WTC11 (cell line): ENCODE data around the gene FMR1. TPM values are rescaled to one million over a fixed set of nuclear protein-coding genes. Genes with fewer than 3 reads are reported as not detected.

Experiments
- ATAC-seq: fragments of 200-7000 bp; cut with Tn5 transposase; 2 replicates; pipeline ENCODE4 v1.10.0; 2021; ENCODE audit warnings: mild to moderate bottlenecking, moderate library complexity
- CTCF ChIA-PET: fragments of 300-600 bp; sonication (Branson Sonifier 250); formaldehyde crosslinking; loops from one replicate; lab custom pipeline; 2021; ENCODE audit warnings: antibody characterized with exemption; lab: Charles Lee
- POLR2A ChIA-PET: fragments of 350-600 bp; sonication (Branson Sonifier 250); formaldehyde crosslinking; loops from one replicate; lab custom pipeline; 2021; ENCODE audit warnings: antibody characterized with exemption; lab: Charles Lee
- DNase-seq: peaks from one replicate; pipeline ENCODE4 v3.0.0; 2021; ENCODE audit warnings: low spot score
- H3K27ac Mint-ChIP-seq: 2 replicates; pipeline ENCODE4 v1.8.0; 2021; ENCODE audit warnings: mixed read lengths
- H3K27me3 Mint-ChIP-seq: 2 replicates; pipeline ENCODE4 v1.8.0; 2021; ENCODE audit warnings: low read depth, mild to moderate bottlenecking, moderate library complexity, mixed read lengths
- H3K36me3 Mint-ChIP-seq: 2 replicates; pipeline ENCODE4 v1.8.0; 2021; ENCODE audit warnings: mixed read lengths
- H3K4me1 Mint-ChIP-seq: 2 replicates; pipeline ENCODE4 v1.8.0; 2022; ENCODE audit warnings: mixed read lengths
- H3K4me3 Mint-ChIP-seq: 2 replicates; pipeline ENCODE4 v1.8.0; 2021; ENCODE audit warnings: mild to moderate bottlenecking, moderate library complexity, mixed read lengths
- H3K9me3 Mint-ChIP-seq: 2 replicates; pipeline ENCODE4 v1.8.0; 2021; ENCODE audit warnings: mixed read lengths
- FOXK1 ChIP-seq: sonication (generic); formaldehyde crosslinking; IDR thresholded peaks from 2 replicates; pipeline ENCODE4 v1.8.0; 2022; ENCODE audit warnings: mild to moderate bottlenecking, moderate library complexity, missing genetic modification reagents
- FOXP1 ChIP-seq: sonication (generic); formaldehyde crosslinking; IDR thresholded peaks from 2 replicates; pipeline ENCODE4 v1.8.0; 2022; ENCODE audit warnings: missing genetic modification reagents, mild to moderate bottlenecking, moderate library complexity, borderline replicate concordance
- KAT7 ChIP-seq: sonication (generic); formaldehyde crosslinking; IDR thresholded peaks from 2 replicates; pipeline ENCODE4 v1.8.1; 2023; ENCODE audit warnings: missing genetic modification reagents, mild to moderate bottlenecking, borderline replicate concordance
- NFATC4 ChIP-seq: fragments of 250-450 bp; sonication (Bioruptor Pico); IDR thresholded peaks from 2 replicates; pipeline ENCODE4 v1.9.0; 2021; ENCODE audit warnings: mild to moderate bottlenecking
- NFE2L1 ChIP-seq: sonication (generic); formaldehyde crosslinking; IDR thresholded peaks from 2 replicates; pipeline ENCODE4 v1.8.1; 2023; ENCODE audit warnings: missing genetic modification reagents
- NFYB ChIP-seq: sonication (generic); formaldehyde crosslinking; conservative IDR thresholded peaks from 2 replicates; pipeline ENCODE4 v1.8.0; 2022; ENCODE audit warnings: low read depth, missing genetic modification reagents
- PRRX2 ChIP-seq: fragments of 250-450 bp; sonication (Bioruptor Pico); IDR thresholded peaks from 2 replicates; pipeline ENCODE4 v1.8.0; 2021; ENCODE audit warnings: mild to moderate bottlenecking
- RELA ChIP-seq: sonication (generic); formaldehyde crosslinking; IDR thresholded peaks from 2 replicates; pipeline ENCODE4 v1.8.1; 2022; ENCODE audit warnings: missing genetic modification reagents, mild to moderate bottlenecking, borderline replicate concordance
- SMAD3 ChIP-seq: sonication (generic); formaldehyde crosslinking; IDR thresholded peaks from 2 replicates; pipeline ENCODE4 v1.8.0; 2022; ENCODE audit warnings: missing genetic modification reagents, mild to moderate bottlenecking, borderline replicate concordance
- SMAD4 ChIP-seq: sonication (generic); formaldehyde crosslinking; IDR thresholded peaks from 2 replicates; pipeline ENCODE4 v1.8.0; 2022; ENCODE audit warnings: mild to moderate bottlenecking, missing genetic modification reagents
- TEAD4 ChIP-seq: sonication (generic); formaldehyde crosslinking; IDR thresholded peaks from 2 replicates; pipeline ENCODE4 v1.8.0; 2022; ENCODE audit warnings: mild to moderate bottlenecking, missing genetic modification reagents
- ZNF423 ChIP-seq: fragments of 250-450 bp; sonication (Bioruptor Pico); IDR thresholded peaks from 2 replicates; pipeline ENCODE4 v2.1.2; 2022; ENCODE audit warnings: mild to moderate bottlenecking, moderate library complexity
- total RNA-seq: library from RNA; stranded (reverse); gene quantifications from 3 replicates; pipeline ENCODE4 v1.2.3, GENCODE V29; 2021
- TF ChIP-seq, protein P1 (sequence below): fragments of 250-450 bp; sonication (Bioruptor Pico); IDR thresholded peaks from 2 replicates; pipeline ENCODE4 v1.9.0; 2021; ENCODE audit warnings: mild to moderate bottlenecking, borderline replicate concordance
- TF ChIP-seq, protein P2 (sequence below): sonication (generic); formaldehyde crosslinking; IDR thresholded peaks from 2 replicates; pipeline ENCODE4 v1.8.0; 2023; ENCODE audit warnings: mild to moderate bottlenecking, missing genetic modification reagents
- TF ChIP-seq, protein P3 (sequence below): fragments of 250-450 bp; sonication (Bioruptor Pico); IDR thresholded peaks from 2 replicates; pipeline ENCODE4 v1.9.0; 2021; ENCODE audit warnings: mild to moderate bottlenecking
- TF ChIP-seq, protein P4 (sequence below): sonication (generic); formaldehyde crosslinking; IDR thresholded peaks from 2 replicates; pipeline ENCODE4 v1.8.1; 2022; ENCODE audit warnings: low read depth, missing genetic modification reagents, borderline replicate concordance
- TF ChIP-seq, protein P5 (sequence below): sonication (generic); formaldehyde crosslinking; IDR thresholded peaks from 2 replicates; pipeline ENCODE4 v1.8.1; 2022; ENCODE audit warnings: missing genetic modification reagents, borderline replicate concordance
- TF ChIP-seq, protein P6 (sequence below): sonication (generic); formaldehyde crosslinking; conservative IDR thresholded peaks from 2 replicates; pipeline ENCODE4 v1.8.1; 2022; ENCODE audit warnings: mild to moderate bottlenecking, missing genetic modification reagents

FMR1 gene
- total RNA-seq, 1 experiment from 2014 or later = 32.7 TPM

DNA sequence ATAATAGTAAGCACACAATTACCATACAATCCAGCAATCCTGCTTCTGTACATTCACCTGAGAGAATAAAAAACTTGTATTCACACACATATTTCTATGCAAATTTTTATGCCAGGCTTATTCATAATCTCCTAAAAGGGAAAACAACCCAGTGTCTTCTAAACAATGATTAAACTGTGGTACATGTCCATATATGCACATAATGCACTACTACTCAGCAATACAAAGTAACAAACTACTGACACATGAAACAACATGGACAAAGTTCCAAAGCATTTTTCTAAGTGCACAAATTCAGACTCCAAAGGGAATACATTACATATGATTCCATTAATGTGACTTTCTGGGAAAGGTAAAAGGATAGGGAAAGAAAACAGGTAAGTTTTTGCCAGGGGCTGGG is 18.0 kb upstream of the FMR1 start (continued):
- TF ChIP-seq, protein P1, sequence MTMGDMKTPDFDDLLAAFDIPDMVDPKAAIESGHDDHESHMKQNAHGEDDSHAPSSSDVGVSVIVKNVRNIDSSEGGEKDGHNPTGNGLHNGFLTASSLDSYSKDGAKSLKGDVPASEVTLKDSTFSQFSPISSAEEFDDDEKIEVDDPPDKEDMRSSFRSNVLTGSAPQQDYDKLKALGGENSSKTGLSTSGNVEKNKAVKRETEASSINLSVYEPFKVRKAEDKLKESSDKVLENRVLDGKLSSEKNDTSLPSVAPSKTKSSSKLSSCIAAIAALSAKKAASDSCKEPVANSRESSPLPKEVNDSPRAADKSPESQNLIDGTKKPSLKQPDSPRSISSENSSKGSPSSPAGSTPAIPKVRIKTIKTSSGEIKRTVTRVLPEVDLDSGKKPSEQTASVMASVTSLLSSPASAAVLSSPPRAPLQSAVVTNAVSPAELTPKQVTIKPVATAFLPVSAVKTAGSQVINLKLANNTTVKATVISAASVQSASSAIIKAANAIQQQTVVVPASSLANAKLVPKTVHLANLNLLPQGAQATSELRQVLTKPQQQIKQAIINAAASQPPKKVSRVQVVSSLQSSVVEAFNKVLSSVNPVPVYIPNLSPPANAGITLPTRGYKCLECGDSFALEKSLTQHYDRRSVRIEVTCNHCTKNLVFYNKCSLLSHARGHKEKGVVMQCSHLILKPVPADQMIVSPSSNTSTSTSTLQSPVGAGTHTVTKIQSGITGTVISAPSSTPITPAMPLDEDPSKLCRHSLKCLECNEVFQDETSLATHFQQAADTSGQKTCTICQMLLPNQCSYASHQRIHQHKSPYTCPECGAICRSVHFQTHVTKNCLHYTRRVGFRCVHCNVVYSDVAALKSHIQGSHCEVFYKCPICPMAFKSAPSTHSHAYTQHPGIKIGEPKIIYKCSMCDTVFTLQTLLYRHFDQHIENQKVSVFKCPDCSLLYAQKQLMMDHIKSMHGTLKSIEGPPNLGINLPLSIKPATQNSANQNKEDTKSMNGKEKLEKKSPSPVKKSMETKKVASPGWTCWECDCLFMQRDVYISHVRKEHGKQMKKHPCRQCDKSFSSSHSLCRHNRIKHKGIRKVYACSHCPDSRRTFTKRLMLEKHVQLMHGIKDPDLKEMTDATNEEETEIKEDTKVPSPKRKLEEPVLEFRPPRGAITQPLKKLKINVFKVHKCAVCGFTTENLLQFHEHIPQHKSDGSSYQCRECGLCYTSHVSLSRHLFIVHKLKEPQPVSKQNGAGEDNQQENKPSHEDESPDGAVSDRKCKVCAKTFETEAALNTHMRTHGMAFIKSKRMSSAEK (CRISPR knock-in tag) = no peak
- no peak for TF ChIP-seq NFE2L1
- no peak for TF ChIP-seq PRRX2
- TF ChIP-seq, all 79 proteins: peak for 0

DNA sequence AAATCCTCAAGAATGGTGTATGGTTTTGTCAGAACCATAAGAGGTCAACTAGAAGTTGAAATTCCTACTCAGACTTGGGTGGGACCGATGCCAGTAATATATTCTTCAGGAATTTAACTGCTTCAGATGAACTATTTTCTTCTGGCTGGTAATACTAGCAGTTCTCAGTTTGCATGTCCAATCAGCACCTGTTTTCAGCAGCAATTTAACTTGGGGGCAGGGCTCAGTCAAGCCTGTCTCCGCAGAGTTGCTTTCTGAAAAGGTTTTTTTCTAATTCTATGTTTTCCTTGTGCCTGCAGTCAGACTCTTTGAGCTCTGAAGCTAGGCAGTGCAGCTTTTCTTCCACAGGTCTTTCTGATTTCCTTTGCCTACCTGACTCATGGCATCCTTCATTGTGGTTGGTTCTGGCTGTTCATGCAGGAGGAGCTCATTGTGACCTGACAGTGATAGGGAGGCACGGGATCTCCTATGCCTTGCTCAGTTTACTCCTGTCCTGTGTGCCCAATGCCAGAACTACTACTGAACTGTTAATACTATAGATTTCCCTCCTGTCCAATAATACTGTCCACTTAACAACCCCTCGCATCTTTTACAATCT is 17.3 kb upstream of the FMR1 start:
- Mint-ChIP-seq H3K4me3 (no peak overlapping the region), H3K4me1 (no peaks in the 10 kb centered on the region), H3K9me3 (peaks cover 36% of the 10 kb centered on the region), H3K27me3 (no peaks in the 10 kb centered on the region), H3K36me3 (peaks cover 7% of the 10 kb centered on the region), H3K27ac (no peak overlapping the region)
- ATAC-seq (no peak), DNase-seq (no peak)
- ChIA-PET CTCF (no interaction called here), POLR2A (no interaction called here)
- TF ChIP-seq SMAD3 (CRISPR knock-in tag) = no peak
- TF ChIP-seq FOXK1 = no peak
- no peak for TF ChIP-seq FOXP1 (CRISPR knock-in tag)
- TF ChIP-seq NFATC4 (CRISPR knock-in tag) = no peak
- TF ChIP-seq, protein P2, sequence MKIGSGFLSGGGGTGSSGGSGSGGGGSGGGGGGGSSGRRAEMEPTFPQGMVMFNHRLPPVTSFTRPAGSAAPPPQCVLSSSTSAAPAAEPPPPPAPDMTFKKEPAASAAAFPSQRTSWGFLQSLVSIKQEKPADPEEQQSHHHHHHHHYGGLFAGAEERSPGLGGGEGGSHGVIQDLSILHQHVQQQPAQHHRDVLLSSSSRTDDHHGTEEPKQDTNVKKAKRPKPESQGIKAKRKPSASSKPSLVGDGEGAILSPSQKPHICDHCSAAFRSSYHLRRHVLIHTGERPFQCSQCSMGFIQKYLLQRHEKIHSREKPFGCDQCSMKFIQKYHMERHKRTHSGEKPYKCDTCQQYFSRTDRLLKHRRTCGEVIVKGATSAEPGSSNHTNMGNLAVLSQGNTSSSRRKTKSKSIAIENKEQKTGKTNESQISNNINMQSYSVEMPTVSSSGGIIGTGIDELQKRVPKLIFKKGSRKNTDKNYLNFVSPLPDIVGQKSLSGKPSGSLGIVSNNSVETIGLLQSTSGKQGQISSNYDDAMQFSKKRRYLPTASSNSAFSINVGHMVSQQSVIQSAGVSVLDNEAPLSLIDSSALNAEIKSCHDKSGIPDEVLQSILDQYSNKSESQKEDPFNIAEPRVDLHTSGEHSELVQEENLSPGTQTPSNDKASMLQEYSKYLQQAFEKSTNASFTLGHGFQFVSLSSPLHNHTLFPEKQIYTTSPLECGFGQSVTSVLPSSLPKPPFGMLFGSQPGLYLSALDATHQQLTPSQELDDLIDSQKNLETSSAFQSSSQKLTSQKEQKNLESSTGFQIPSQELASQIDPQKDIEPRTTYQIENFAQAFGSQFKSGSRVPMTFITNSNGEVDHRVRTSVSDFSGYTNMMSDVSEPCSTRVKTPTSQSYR (CRISPR knock-in tag) = no peak
- no peak for TF ChIP-seq ZNF423 (CRISPR knock-in tag)
- TF ChIP-seq, protein P1 (CRISPR knock-in tag) = no peak
- no peak for TF ChIP-seq NFYB (CRISPR knock-in tag)
- no peak for TF ChIP-seq SMAD4
- TF ChIP-seq, protein P3, sequence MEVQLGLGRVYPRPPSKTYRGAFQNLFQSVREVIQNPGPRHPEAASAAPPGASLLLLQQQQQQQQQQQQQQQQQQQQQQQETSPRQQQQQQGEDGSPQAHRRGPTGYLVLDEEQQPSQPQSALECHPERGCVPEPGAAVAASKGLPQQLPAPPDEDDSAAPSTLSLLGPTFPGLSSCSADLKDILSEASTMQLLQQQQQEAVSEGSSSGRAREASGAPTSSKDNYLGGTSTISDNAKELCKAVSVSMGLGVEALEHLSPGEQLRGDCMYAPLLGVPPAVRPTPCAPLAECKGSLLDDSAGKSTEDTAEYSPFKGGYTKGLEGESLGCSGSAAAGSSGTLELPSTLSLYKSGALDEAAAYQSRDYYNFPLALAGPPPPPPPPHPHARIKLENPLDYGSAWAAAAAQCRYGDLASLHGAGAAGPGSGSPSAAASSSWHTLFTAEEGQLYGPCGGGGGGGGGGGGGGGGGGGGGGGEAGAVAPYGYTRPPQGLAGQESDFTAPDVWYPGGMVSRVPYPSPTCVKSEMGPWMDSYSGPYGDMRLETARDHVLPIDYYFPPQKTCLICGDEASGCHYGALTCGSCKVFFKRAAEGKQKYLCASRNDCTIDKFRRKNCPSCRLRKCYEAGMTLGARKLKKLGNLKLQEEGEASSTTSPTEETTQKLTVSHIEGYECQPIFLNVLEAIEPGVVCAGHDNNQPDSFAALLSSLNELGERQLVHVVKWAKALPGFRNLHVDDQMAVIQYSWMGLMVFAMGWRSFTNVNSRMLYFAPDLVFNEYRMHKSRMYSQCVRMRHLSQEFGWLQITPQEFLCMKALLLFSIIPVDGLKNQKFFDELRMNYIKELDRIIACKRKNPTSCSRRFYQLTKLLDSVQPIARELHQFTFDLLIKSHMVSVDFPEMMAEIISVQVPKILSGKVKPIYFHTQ (CRISPR knock-in tag) = no peak
- TF ChIP-seq KAT7 (CRISPR knock-in tag) = no peak
- TF ChIP-seq, protein P4, sequence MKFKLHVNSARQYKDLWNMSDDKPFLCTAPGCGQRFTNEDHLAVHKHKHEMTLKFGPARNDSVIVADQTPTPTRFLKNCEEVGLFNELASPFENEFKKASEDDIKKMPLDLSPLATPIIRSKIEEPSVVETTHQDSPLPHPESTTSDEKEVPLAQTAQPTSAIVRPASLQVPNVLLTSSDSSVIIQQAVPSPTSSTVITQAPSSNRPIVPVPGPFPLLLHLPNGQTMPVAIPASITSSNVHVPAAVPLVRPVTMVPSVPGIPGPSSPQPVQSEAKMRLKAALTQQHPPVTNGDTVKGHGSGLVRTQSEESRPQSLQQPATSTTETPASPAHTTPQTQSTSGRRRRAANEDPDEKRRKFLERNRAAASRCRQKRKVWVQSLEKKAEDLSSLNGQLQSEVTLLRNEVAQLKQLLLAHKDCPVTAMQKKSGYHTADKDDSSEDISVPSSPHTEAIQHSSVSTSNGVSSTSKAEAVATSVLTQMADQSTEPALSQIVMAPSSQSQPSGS (CRISPR knock-in tag) = no peak
- TF ChIP-seq, protein P5, sequence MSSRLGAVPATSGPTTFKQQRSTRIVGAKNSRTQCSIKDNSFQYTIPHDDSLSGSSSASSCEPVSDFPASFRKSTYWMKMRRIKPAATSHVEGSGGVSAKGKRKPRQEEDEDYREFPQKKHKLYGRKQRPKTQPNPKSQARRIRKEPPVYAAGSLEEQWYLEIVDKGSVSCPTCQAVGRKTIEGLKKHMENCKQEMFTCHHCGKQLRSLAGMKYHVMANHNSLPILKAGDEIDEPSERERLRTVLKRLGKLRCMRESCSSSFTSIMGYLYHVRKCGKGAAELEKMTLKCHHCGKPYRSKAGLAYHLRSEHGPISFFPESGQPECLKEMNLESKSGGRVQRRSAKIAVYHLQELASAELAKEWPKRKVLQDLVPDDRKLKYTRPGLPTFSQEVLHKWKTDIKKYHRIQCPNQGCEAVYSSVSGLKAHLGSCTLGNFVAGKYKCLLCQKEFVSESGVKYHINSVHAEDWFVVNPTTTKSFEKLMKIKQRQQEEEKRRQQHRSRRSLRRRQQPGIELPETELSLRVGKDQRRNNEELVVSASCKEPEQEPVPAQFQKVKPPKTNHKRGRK (CRISPR knock-in tag) = no peak
- TF ChIP-seq RELA (CRISPR knock-in tag) = no peak
- TF ChIP-seq TEAD4 (CRISPR knock-in tag) = no peak
- TF ChIP-seq, protein P6, sequence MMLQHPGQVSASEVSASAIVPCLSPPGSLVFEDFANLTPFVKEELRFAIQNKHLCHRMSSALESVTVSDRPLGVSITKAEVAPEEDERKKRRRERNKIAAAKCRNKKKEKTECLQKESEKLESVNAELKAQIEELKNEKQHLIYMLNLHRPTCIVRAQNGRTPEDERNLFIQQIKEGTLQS (CRISPR knock-in tag) = no peak
